Large intestine (tissue), 12 donors: ENCODE measurements around the gene LRRC4B. TPM values are rescaled to one million over a fixed set of nuclear protein-coding genes. Genes with fewer than 3 reads are reported as not detected.
"Not testable (repeated sequence)": the region's sequence is repeated elsewhere in the genome, so short reads cannot be mapped to it uniquely, and the experiment has no call there.

Experiments used
- DNase-seq, 2 donors: peaks; one replicate each; pipeline versions ENCODE4 v3.0.0 to v3.0.0-alpha.2; 2013
- H3K27ac ChIP-seq: one replicate; pipeline ENCODE4 v1.5.1; 2013; ENCODE audit warnings: low read length
- H3K27me3 ChIP-seq: 2 replicates; pipeline ENCODE4 v1.6.1; 2013; ENCODE audit warnings: low read length; ENCODE audit not compliant: control insufficient read depth, insufficient read depth
- H3K36me3 ChIP-seq: 2 replicates; pipeline ENCODE4 v1.6.1; 2013; ENCODE audit warnings: low read length; ENCODE audit not compliant: control insufficient read depth, insufficient read depth
- H3K4me1 ChIP-seq: one replicate; pipeline ENCODE4 v1.6.1; 2013; ENCODE audit warnings: low read length; ENCODE audit not compliant: control insufficient read depth, insufficient read depth
- H3K4me3 ChIP-seq: one replicate; pipeline ENCODE4 v1.5.1; 2013; ENCODE audit warnings: low read length
- H3K9me3 ChIP-seq: one replicate; pipeline ENCODE4 v1.6.1; 2013; ENCODE audit warnings: mild to moderate bottlenecking, low read depth, low read length, moderate library complexity; ENCODE audit not compliant: control insufficient read depth
- WGBS: methylation state at CpG from one replicate; pipeline ENCODE4 v1.1.5; 2013; ENCODE audit warnings: low lambda C conversion rate; ENCODE audit not compliant: insufficient coverage; 5-methylcytosine and 5-hydroxymethylcytosine counted together
- long read RNA-seq, 11 donors: transcript quantifications; one replicate each; lab custom pipeline, GENCODE V29; 2026
- polyA plus RNA-seq: library from polyadenylated mRNA; unstranded; fragments of 120-200 nt; gene quantifications from one replicate; pipeline ENCODE4 v1.2.1, GENCODE V29; 2013

LRRC4B gene, protein sequence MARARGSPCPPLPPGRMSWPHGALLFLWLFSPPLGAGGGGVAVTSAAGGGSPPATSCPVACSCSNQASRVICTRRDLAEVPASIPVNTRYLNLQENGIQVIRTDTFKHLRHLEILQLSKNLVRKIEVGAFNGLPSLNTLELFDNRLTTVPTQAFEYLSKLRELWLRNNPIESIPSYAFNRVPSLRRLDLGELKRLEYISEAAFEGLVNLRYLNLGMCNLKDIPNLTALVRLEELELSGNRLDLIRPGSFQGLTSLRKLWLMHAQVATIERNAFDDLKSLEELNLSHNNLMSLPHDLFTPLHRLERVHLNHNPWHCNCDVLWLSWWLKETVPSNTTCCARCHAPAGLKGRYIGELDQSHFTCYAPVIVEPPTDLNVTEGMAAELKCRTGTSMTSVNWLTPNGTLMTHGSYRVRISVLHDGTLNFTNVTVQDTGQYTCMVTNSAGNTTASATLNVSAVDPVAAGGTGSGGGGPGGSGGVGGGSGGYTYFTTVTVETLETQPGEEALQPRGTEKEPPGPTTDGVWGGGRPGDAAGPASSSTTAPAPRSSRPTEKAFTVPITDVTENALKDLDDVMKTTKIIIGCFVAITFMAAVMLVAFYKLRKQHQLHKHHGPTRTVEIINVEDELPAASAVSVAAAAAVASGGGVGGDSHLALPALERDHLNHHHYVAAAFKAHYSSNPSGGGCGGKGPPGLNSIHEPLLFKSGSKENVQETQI
- polyA plus RNA-seq: 6.9 TPM
- long read RNA-seq, donor 1: 0 reads
- long read RNA-seq, donor 2: 0 reads
- long read RNA-seq, donor 3, partial matches to known transcripts: 0 of 3 reads
- long read RNA-seq, donor 3, other reads (novel, unspliced or antisense): 0 of 3 reads
- long read RNA-seq, donor 4: 0 reads
- long read RNA-seq, donor 5: 0 reads
- long read RNA-seq, donor 6: 0 reads
- long read RNA-seq, donor 7, transcript LRRC4B-201 (3 exons, 2,958 nt): major isoform, 5 of 5 reads
- long read RNA-seq, donor 7, partial matches to known transcripts: 0 of 5 reads
- long read RNA-seq, donor 7, other reads (novel, unspliced or antisense): 0 of 5 reads
- long read RNA-seq, donor 8, partial matches to known transcripts: 0 of 1 reads
- long read RNA-seq, donor 8, other reads (novel, unspliced or antisense): 0 of 1 reads
- long read RNA-seq, donor 9, partial matches to known transcripts: 5 of 7 reads
- long read RNA-seq, donor 9, other reads (novel, unspliced or antisense): 0 of 7 reads
- long read RNA-seq, donor 10, partial matches to known transcripts: 0 of 1 reads
- long read RNA-seq, donor 10, other reads (novel, unspliced or antisense): 0 of 1 reads
- long read RNA-seq, donor 11: 0 reads

DNA sequence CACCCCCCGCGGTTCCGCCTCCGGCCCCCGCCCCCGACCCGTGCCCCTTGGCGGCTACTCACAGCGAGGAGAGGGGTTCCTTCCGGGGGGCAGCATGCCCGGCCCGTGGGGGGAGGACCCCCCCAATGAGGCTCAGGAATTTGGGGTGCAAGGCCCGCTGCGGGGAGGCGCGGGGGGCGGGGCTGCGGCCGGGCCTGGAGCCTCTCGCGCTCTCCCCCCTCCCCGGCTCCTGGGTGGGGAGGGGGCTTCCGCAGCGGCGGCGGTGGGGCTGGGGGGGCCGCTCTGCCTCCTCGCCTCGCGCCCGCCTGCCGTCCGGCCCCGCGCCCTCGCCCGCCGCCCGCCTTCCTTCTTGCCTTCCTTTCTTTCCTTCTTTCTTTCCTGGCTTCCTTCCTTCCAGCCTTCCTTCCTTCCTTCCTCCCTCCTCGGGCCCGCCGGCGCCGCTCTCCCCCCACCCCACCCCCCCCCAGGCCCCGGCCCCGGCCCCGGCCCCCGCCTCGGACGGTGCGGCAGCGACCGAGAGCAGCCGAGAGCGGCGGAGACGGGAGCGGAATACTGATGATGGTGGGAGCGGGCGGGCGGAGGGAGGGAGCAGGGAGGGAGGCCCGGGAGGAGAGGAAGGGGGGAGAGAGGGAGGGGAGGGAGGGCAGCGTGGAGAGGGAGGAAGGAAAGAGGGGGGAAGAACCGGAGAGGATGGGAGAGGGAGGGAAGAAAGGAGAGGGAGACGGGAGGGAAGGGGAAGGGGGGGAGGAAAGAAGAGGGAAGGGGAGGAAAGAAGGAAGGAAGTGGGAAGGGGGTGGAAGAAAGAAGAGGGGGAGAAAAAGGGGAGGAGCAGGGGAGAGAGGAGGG, at the start of gene LRRC4B:
TSS of gene LRRC4B (minus strand) at position 554 of the 846 bp plus-strand sequence. CDS start 19,597 bp downstream, outside the sequence.
- H3K9me3 ChIP-seq: no peaks in the 10 kb centered on the region
- no peak within 1 kb of the TSS for H3K27ac ChIP-seq
- DNase-seq: peak in 1 of 2 donors; percentile 33
- H3K27me3 ChIP-seq: peaks cover 53% of the 10 kb centered on the region
- no peaks in the 10 kb centered on the region for H3K4me1 ChIP-seq
- WGBS: 0% methylated on average over 5 of the region's 65 CpGs
- no peaks in the 10 kb centered on the region for H3K36me3 ChIP-seq
- peak within 1 kb of the TSS; percentile 16 for H3K4me3 ChIP-seq

DNA sequence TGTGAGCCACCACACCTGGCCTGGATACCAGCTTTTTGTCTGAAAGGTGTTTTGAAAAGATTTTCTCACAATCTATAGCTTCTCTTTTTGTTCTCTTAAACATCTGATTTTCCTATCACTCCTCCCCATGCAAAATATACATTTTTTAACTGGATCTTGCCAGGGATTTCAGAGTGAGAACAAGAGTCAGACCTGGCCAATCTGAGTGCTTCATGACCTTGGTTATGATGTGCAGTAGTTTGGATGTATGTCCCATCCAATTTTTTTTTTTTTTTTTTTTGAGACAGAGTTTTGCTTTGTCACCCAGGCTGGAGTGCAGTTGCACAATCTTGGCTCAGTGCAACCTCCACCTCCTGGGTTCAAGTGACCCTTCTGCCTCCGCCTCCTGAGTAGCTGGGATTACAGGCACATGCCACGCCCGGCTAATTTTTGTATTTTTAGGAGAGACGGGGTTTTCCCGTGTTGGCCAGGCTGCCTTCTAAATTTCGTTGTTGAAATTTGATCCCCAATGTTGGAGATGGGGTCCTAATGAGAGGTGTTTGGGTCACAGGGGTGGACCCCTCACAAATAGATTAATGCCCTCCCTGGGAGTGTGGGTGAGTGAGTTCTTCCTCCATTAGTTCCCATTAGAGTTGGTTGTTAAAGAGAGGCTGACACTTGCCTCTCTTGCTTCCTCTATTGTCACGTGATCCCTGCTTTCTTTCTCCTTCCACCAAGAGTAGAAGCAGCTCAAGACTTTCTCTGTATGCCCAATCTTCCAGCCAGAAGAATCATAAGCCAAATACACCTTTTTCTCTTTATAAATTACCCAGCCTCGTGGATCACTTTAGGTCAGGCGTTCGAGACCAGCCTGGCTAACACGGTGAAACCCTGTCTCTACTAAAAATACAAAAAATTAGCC, 44.5 kb upstream of the LRRC4B start:
- H3K36me3 ChIP-seq, H3K27ac ChIP-seq: not testable (repeated sequence)

DNA sequence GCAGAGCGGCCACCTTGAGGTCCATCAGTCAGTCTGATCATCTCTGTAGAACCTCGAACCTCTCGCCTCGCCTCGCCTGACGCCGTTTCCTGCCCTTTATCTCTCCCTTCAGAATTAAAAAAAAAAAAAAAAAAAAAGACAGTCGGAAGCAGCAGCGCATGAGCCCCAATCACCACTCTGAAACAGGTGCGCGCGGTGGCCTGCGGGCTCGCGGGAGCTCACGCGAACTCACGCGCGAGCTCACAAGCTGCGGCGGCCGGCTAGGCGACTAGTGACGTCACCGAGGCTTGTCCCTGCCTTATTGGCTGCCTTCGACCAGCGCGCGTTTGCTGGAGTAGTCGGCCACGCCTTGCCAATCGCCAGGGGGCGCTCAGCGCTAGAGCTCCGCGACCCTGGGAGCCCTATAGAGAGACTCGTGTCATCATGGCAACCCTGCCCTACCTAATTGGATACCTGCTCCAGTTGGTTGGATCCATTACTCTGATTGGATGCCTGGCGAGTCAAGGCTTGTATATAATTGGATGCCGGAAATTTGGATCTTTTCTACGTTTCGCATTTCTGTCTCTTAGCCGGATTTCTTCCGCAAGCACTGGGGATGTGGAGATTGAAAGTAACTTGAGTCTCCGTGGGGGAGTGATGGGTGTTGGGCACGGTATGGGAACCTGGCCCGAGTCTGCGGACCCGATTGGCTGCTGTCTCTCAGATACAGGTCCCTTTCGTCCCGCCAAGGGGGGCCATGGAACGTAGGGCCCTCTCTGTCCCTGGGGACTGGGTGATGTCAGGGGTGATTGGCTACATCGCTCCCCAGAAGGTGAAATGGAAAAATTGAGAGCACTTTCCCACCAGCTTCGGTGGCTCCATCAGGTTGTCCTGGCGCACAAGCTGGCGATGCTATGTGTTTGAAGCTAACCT, 39.9 kb upstream of the LRRC4B start:
- H3K4me1 ChIP-seq: no peaks in the 10 kb centered on the region
- 80% methylated on average over 3 of the region's 56 CpGs for WGBS
- no peak overlapping the region for H3K4me3 ChIP-seq

More for the DNA sequence above, 44.5 kb upstream of the LRRC4B start:
- not testable (repeated sequence) for H3K4me1 ChIP-seq, H3K4me3 ChIP-seq, H3K9me3 ChIP-seq, H3K27me3 ChIP-seq, DNase-seq
- no CpG with 5 or more reads among the region's 11 CpGs for WGBS

DNA sequence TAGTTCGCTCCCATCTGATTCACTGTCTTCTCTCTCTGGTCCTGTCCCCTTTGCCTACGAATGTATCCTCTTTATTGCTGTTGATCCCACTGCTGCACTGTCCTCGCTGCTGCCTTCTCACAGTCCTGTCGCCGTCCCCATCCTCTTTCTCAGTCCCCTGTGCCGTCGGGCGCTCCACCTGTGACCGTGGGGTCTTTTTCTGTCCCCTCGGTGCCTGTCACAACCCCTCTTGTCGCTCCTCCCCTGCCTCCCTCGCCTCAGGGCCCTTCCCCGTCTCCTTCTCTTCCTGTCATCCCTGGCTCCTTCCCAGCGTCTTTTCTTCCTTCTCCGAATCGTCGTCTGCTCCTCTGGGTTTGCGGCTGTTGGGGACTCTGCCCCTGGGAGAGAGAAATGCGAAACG, 39.2 kb upstream of the LRRC4B start:
- H3K36me3 ChIP-seq: no peaks in the 10 kb centered on the region
- no peak overlapping the region for H3K4me3 ChIP-seq
- 75% methylated on average over 7 of the region's 20 CpGs for WGBS
- DNase-seq: no peak
- H3K4me1 ChIP-seq: no peaks in the 10 kb centered on the region
- H3K9me3 ChIP-seq: peaks cover 13% of the 10 kb centered on the region
- no peak overlapping the region for H3K27ac ChIP-seq
- peaks cover 15% of the 10 kb centered on the region for H3K27me3 ChIP-seq

More for the DNA sequence above, 39.9 kb upstream of the LRRC4B start:
- H3K36me3 ChIP-seq: no peaks in the 10 kb centered on the region
- peaks cover 15% of the 10 kb centered on the region for H3K27me3 ChIP-seq
- H3K9me3 ChIP-seq: peaks cover 13% of the 10 kb centered on the region
- H3K27ac ChIP-seq: no peak overlapping the region
- peak; percentile 50 to 56 for DNase-seq

DNA sequence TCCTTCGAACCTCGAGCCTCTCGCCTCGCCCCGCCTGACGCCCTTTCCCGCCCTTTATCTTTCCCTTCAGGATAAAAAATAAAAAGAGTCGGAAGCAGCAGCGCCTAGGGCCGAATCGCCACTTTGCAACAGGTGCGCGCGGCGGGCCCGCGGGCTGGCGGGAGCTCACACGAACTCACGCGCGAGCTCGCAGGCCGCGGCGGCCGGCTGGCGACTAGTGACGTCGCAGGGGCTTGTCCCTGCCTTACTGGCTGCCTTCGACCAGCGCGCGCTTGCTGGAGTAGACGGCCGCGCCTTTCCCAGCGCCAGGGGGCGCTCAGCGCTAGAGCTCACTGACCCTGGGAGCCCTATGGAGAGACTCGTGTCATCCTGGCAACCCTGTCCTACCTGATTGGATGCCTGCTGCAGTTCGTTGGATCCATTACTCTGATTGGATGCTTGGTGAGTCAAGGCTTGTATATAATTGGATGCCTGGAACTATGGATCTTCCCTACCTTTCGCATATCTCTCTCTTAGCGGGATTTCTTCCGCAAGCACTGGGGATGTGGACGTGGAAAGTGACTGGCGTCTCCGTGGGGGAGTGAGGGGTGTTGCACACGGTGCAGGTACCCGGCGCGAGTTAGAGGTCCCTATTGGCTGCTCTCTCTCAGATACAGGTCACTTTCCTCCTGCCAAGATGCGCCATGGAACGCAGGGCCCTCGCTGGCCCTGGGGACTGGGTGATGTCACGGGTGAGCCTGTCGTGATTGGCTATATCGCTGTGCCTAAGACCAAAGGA, 38.0 kb upstream of the LRRC4B start:
- not testable (repeated sequence) for H3K36me3 ChIP-seq, DNase-seq, H3K27ac ChIP-seq, H3K4me3 ChIP-seq, H3K4me1 ChIP-seq
- Histone ChIP-seq H3K9me3 (peaks cover 13% of the 10 kb centered on the region), H3K27me3 (peaks cover 23% of the 10 kb centered on the region)
- WGBS: no CpG with 5 or more reads among the region's 58 CpGs

DNA sequence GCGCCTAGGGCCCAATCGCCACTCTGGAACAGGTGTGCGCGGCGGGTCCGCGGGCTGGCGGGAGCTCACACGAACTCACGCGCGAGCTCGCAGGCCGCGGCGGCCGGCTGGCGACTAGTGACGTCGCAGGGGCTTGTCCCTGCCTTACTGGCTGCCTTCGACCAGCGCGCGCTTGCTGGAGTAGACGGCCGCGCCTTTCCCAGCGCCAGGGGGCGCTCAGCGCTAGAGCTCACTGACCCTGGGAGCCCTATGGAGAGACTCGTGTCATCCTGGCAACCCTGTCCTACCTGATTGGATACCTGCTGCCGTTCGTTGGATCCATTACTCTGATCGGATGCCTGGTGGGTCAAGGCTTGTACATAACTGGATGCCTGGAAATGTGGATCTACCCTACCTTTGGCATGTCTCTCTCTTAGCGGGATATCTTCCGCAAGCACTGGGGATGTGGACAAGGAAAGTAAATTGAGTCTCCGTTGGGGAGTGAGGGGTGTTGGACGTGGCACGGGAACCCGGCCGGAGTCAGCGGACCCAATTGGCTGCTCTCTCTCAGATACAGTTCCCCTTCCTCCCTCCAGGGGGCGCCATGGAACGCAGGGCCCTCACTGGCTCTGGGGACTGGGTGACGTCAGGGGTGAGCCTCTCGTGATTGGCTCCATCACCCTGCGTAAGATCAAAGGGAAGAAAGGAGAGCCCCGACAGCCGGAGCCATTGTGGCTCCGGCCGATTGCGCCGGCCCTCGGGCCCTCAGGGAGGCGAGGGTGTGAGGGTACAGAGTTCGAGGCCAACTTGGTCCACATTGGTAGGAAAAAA, 36.2 kb upstream of the LRRC4B start:
- peaks cover 27% of the 10 kb centered on the region for H3K27me3 ChIP-seq
- not testable (repeated sequence) for H3K36me3 ChIP-seq, DNase-seq, H3K4me1 ChIP-seq, H3K4me3 ChIP-seq, H3K27ac ChIP-seq
- WGBS: no CpG with 5 or more reads among the region's 56 CpGs
- H3K9me3 ChIP-seq: peaks cover 13% of the 10 kb centered on the region

DNA sequence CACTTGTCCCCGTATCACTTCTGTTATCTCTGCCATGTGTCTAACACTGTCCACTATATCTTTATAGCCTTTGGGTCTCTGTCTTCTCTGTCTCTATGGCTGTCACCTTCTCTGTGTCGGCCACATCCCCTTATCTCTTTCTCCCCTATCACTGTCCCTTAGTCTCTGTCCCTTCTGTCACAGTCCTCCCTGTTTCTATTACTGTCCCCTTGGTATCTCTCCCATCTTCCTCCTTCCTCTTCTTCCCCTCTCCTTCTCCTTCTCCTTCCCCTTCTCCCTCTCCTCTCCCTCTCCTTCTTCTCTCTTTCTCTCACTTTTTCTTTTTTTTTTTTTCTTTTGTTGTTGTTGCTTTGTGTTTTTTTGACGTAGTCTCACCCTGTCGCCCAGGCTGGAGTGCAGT, 34.7 kb upstream of the LRRC4B start:
- Histone ChIP-seq H3K27me3 (peaks cover 22% of the 10 kb centered on the region), H3K4me3 (no peak overlapping the region), H3K4me1 (no peaks in the 10 kb centered on the region), H3K27ac (no peak overlapping the region), H3K36me3 (no peaks in the 10 kb centered on the region), H3K9me3 (peaks cover 8% of the 10 kb centered on the region)
- 57% methylated on average over 3 of the region's 4 CpGs for WGBS
- DNase-seq: no peak
